ENCODE results near the gene CLEC2D.

DNA sequence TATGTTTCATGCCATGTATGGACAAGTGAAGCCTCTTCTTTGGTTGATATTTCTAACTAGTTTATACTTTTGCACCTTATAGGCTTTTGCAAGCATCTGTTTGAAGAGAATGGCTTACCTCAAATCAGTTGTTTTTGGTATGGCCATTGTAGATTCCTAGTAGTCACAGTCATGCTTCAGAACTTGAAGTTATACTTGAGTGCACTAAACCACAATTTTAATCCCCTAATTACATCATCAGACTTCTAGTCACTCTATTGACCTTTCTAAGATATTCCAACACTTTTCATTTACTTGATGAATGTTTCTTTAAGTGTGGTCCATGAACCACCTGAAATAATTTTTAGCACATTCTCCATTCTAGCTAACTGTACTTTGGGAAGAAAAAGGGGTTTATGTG, 43.2 kb upstream of the CLEC2D start:
- TF ChIP-seq POLR2A (IDR thresholded peaks at IDR 0.05; ENCODE audit: low read length) (no peak), GATA1 (IDR thresholded peaks at IDR 0.05; ENCODE audit: low read depth, low read length) (no peak)

Data from erythroblast (primary cell).